Ammon's horn (tissue), 1 donor: ENCODE results near the gene CD247.
A peak's percentile ranks its signal among the peaks of the same experiment; 100 is the strongest.

Experiments
- DNase-seq: peaks from one replicate; pipeline ENCODE4 v3.0.0-alpha.2; 2016; ENCODE audit warnings: low spot score

The CD247 gene

DNA sequence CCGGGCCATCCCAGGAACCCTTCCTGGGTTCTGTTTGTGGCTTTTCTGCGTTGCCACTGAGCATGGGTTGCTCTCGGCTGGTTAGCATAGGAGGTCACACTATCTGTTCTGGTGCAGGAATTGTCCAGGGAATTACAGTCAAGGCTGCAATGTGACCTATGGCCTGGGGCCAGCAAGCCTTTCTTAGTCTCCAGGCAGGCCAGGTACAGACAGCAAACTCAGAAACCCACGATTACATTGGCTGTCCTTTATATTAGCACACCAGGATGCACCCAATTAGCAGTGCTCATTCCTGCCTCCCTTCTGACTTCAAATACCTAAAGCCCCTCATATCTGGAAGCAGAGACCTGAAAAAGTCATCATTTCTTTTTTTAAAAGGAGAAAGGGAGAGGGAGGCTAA lies 55.2 kb downstream of the CD247 start:
- DNase-seq, result no peak

DNA sequence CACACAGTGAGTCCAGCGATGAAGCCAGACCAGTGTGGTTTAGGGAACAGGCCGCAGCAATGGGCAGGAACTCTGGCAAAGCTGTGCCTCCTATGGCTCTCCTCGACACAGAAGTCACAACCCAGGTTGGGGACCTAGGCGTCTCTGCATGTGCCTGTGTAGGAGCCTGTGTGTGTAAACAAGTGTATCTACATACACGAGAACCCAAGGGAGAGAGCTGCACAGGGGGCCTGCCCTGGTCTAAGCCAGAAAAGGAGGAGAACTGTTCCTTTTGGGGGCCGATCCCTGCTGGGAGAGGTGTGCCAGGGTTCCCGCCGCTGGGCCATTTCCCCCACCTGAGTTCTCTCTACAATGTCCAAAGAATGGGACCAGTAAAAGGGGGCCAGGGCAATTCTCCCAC lies 56.0 kb downstream of the CD247 start:
- no peak for DNase-seq

GRCh38 chr1:167460836-167461235 lies 57.5 kb downstream of the CD247 start:
- DNase-seq, result peak; percentile 61

DNA sequence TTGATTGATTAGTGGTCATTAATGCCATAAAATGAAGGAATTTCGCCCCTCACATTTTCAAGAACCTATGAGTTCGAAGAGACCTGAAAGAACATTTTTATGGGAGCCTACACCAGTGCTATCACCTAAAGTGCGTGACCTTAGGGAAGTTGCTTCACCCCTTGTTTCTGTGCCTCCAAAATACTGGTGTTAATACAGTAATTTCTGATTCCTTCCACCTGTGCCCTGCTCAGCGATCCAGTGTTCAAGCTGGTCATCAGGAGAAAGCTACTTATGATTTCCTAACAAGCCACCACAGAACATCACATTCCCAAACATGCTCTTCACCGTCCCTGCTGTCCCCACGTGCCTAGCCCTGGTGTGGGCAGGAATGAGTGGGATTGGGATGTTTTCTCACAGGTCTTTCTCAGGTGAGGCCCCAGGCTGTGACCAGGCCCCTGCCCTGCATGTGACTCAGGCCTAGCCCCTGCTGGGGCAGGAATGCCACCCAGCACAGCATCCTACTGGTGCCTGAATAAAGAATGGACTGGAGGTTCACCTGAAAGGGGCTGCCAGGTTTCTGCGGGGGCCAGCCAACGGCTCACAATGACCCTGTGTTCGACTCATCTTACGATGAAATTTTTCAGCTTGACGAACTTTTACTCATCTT lies 60.3 kb downstream of the CD247 start:
- no peak for DNase-seq

- DNase-seq, result no peak
Observed at GRCh38 chr1:167456926-167457325, 61.4 kb downstream of the CD247 start.

GRCh38 chr1:167456524-167456923 lies 61.8 kb downstream of the CD247 start:
- no peak for DNase-seq

DNA sequence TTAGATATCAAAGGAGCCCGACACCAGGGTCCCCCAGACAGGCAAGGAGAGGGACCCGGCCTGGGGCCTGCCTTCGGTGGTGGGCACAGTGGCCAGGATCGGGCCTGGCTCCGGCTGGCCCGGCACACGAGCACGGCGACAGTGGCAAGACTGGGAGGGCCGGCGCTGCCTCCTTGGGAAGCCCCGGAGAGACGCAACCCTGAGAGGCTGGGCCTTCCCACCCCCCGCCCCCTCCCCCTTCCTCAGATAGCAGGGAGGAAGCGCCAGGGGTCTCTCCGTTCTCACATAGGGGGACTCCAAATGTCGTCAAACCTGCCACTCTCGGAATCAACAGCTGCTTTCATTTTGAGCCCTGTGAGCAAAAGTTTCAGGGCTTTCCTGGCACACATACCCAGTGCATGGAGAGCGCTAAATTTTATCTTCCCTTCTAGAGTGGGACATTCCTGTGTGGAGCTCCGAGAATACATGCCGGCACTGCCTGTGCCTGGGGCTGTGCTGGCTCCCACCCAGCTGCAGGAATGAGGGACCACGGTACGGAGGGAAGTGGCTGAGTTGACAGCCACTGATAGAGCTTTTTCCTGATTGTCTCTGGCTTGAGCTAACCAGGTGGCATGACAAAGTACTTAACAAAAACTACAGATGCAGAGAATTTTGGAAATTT lies 62.4 kb downstream of the CD247 start:
- DNase-seq, result peak; percentile 29

DNA sequence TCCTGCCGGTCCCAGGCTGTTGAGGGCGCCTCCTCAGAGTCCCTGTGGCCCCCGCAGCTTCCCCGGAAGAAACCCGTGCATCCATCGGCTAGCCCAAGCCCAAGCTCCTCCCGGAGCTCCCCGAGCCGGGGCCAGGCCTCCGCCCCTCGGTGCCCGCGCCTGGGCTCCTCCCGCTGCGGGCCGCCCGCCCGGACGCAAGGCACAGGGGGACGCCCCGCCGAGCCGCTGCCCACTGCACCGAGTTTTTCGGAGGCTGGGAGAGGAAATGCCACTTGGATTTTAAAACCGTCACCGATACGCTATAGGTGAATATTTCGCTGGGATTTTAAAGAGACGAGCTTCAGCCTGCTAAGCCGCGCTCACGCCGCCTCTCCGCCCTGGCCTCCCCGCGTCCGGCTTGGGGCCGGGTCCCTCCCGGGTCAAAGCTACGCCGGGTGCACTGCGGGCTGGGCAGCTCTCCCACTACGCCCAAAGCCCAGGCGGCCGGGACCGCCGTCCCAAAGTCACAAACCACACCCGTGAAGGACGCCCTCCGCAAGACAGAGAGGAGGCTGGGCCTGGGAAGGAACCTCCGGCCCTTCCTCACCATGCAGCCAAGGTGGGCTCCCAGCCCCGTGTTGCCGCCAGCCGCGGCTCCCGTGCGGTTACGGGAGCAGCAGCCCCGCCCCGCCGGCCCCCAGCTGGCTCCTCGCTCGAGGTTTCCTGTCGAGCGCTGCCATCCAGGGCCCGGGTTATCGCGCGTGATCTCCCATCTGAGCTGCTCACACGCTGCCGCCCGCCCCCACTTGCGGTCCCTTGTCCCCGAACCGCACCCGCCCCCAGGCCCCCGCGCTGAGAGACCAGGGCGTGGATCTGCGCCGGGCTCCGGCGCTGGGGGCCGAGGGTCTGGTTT lies 63.2 kb downstream of the CD247 start:
- DNase-seq, result peak; percentile 30

- peak; percentile 38 for DNase-seq
Observed at GRCh38 chr1:167454304-167454893, 63.9 kb downstream of the CD247 start.

DNA sequence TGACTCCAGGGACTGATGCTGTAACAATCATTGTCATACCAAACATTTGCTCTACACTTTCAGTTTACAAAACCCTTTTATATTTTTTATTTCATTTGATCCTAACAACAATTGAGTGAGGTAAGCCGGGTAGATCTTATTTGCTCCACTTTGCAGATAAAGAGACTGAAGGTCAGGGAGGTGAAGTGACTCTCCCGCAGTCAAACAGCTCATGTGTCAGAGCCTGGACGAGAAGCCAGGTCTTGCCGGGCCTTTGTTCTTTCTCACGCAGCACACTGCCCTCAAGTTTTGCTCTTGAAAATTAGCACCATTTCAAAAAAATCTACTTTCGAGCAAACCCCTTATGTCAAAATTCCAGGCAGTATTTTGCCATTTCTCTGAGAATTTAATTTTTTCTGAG lies 65.2 kb downstream of the CD247 start:
- DNase-seq, result no peak

DNA sequence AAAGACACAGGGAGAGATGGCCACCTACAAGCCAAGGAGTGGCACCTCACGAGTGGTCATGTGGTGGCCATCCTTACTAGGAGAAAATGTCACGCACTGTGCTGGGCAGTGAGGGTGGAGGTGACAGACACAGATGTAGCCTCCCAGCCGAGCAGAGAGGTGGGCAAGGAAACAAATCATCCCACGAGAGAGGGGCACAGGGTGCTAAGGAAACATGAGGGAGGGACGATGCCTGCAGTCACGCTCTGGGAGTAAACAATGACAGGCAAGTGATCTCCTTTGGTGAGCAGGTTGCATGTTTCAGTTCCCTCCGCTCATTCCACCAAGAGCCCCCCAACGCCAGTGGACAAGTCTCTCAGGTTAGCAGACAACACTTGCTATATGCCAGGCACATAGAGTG lies 65.8 kb downstream of the CD247 start:
- no peak for DNase-seq

DNA sequence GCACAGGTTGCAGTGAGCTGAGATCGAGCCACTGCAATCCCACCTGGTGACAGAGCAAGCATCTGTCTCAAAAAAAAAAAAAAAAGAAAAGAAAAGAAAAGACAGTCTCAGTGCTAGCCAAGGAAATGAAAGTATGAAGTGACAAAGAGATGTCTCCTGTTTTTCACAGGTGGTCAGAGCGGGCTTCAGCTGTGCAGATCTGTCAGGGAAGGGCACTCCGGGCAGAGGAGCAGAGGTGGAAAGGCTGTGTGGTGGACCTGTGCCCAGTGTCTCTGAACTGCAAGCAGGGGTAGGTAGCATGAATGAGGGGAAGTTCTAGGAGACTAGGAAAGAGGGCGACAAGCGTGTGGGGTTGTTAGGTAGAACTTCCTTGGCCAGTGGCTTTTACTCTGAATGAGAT lies 67.5 kb downstream of the CD247 start:
- DNase-seq, result no peak

DNA sequence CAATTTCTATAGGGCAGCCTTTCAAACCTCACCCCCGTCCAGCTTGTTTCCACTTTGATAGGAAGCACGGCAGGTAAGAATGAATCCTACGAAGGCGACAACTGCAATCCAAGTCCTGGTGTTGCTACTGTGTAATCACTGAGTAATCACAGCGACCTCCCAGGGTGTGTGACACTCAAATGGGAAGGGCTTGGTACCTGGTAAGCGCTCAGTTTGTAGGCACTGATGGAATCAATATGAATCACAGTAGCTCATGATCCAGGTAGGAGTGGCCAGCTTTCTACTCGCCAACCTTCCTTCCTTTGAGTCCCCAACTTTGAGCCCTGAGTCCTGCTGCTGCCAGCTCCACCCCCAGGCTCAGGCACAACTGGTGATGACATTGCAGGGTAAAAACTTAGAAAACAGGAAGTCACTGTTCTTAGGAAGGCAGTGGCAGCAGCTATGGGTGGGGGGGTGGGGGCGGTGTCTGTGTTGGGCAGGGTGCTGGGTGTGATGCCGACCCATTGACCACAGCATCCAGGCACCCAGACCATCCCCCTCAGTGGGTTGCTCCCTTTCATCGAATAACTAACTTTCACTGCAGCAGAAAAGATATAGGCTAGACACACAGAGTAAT lies 70.7 kb downstream of the CD247 start:
- no peak for DNase-seq

- DNase-seq, result no peak
Observed at GRCh38 chr1:167446966-167447365, 71.4 kb downstream of the CD247 start.

DNA sequence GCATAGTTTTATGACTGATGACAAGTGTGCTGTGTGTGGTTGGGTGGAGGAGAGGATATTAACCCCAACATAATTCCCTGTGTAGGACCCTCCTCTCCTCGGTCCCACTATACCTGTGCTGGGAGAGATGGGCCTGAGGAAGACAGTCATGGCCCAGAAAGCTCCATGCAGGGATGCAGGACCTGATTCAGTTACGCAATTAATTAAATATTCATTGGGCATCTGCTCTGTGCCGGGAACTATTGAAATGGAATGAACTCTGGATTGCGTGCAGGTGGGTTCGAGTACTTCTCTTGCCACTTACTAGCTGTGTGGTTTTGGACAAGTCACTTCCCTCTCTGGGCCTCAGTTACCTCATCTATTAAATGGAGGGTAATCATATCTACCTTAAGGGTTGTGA lies 74.6 kb downstream of the CD247 start:
- no peak for DNase-seq

GRCh38 chr1:167442854-167443565 lies 75.3 kb downstream of the CD247 start:
- no peak for DNase-seq

DNA sequence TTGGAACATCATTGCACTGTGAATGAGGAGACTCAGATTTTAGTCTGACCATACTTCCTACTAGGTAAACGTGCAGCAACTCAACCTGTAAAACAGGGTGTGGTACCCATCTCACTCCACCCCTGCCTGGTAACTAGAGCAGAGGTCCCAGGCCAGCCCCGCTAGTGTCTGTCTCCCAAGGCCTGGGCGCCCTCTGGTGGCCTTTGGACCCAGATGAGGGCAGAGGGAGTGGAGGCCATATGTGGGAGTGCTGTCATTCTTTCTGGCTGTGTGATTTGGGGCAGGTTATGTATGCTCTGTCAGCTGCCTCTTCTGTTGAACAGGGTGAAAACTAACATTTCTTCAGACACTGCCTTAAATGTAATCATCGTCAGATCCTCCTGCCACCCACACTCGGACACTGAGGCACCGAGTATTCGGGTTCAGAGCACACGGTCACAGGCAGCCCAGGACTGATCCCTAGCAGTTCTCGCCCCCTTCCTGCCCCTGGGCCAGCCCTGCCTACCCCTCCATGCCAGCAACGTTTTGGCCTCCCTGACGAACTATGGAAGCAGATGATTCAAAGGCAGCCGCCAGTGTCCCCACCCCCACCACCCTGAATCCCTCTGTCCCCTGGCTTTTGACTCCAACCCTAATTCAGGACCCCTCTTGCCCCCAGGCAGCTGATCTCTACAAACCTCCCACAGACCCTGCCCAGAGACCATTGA lies 76.0 kb downstream of the CD247 start:
- peak; percentile 82 for DNase-seq

- no peak for DNase-seq
Observed at GRCh38 chr1:167441222-167441621, 77.1 kb downstream of the CD247 start.

- no peak for DNase-seq
Observed at GRCh38 chr1:167440776-167441175, 77.6 kb downstream of the CD247 start.

DNA sequence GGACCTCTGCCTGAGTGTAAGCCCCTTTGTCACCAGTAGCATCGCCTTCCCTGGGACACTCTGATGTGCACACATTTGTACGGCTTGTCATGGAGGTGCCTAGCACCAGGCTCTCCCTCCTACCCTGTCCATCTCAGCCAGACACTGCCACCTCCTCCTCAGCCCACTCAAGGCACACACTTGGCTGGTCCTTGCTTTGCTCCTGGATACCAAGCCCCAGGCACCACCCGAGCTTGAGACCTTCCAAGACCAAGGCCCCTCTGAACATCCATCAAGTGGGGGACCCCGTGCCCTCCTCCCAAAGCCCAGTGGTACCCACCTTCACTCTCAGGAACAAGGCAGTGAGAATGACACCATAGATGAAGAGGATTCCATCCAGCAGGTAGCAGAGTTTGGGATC lies 78.0 kb downstream of the CD247 start:
- no peak for DNase-seq
